Measurements from ENCODE around the gene DTX4. TPM values are rescaled to one million over a fixed set of nuclear protein-coding genes. Genes with fewer than 3 reads are reported as not detected.
A peak's percentile ranks its signal among the peaks of the same experiment; 100 is the strongest.

The DTX4 gene
- total RNA-seq, 2 donors from 2014 or later = 0.13 to 0.16 TPM

- no peak within 1 kb of the TSS for H3K27ac Mint-ChIP-seq
- ATAC-seq (replicated peaks) = no peak
- peaks cover 19% of the 10 kb centered on the region for H3K4me1 Mint-ChIP-seq
- H3K4me3 Mint-ChIP-seq = no peak within 1 kb of the TSS
- peaks cover 7% of the 10 kb centered on the region for H3K27me3 Mint-ChIP-seq
- no peaks in the 10 kb centered on the region for H3K36me3 Mint-ChIP-seq (ENCODE audit: low read depth)
- H3K9me3 Mint-ChIP-seq = no peaks in the 10 kb centered on the region
Observed at GRCh38 chr11:59212744-59213631, 41.1 kb downstream of the DTX4 start, which contains the start of gene MPEG1. Gene MPEG1, minus strand, starts transcription at chr11:59212927. Its CDS starts 62 bp downstream, at chr11:59212865.

DNA sequence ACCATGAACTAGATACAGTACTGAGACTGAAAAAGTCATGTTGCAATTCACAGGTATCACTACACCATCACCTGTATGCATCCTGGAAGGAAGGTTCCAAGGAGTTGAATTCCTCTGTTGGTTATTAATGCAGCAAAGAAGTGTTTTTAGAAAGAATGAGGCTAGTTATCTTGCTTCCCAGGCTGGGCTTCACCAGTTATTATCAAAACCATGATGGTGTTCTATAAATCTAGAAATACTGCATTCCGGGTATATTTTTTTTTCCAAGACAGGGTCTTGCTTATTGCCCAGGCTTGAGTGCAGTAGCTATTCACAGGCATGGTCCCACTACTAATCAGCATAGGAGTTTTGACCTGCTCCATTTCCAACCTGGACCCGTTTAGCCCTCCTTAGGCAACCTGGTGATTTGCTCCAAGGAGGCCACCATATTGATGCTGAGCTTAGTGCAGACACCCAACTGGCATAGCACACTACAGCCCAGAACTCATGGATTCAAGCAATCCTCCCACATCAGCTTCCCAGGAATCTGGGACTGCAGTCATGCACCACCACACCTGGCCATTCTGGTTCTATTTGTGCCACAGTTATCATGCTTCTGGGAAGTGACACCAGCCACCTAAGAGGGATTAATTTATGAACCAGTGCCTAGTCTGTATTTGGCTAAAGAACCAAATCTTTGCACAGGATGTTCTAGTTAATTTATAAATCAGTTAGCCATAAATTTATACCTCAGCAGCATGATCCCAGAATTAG, 42.4 kb downstream of the DTX4 start:
- Mint-ChIP-seq H3K9me3 (no peaks in the 10 kb centered on the region), H3K27ac (no peak overlapping the region), H3K4me1 (peaks cover 7% of the 10 kb centered on the region), H3K27me3 (peaks cover 7% of the 10 kb centered on the region), H3K4me3 (no peak overlapping the region), H3K36me3 (ENCODE audit: low read depth) (no peaks in the 10 kb centered on the region)
- no peak for ATAC-seq (replicated peaks)

DNA sequence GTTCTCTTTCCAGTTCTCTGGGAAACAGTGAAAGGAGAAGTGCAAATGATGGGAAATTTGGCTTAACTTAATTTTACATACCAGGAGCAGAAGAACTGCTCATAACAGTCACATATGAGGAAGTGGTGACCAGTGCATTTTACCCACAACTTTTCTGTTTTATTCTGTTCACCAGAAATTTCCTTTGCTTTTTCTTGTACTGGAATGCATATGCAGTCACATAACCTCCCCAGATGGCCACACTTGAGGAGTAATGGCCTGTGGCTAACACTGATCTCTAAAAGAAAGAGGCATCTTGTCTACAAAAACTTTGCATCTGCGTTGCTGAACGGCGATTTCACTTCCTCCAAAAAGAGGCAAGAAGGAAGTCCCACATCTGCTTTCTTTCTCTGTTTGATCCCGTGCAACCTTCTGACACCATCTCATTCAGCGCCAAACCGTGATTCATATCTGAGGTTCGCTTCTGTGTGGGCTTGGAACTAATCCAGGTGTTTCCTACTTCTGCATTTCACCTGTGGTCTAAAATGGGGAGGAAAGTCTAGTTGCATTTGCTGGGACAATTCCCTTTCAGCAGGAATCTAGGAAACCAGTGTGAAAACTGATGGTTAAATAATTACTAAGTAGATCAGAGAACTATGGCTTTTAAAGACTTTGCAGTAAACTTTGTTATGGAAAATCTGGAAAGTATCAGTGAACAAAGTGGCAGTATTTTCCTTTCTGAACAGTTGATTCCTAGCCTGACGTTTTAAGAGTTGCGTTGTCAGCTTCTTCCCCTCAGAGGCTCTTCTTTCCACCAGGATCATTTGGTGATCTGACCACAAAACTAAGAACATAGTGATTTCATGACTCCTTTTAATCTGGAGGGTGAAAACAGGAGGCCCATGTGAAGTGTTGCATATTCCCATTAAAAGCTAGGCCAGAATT, 45.0 kb downstream of the DTX4 start:
- no peak overlapping the region for H3K27ac Mint-ChIP-seq
- peak; percentile 70 for ATAC-seq (replicated peaks)
- H3K27me3 Mint-ChIP-seq = no peaks in the 10 kb centered on the region
- H3K36me3 Mint-ChIP-seq (ENCODE audit: low read depth) = no peaks in the 10 kb centered on the region
- no peak overlapping the region for H3K4me3 Mint-ChIP-seq
- no peaks in the 10 kb centered on the region for H3K9me3 Mint-ChIP-seq
- peaks cover 4% of the 10 kb centered on the region for H3K4me1 Mint-ChIP-seq

DNA sequence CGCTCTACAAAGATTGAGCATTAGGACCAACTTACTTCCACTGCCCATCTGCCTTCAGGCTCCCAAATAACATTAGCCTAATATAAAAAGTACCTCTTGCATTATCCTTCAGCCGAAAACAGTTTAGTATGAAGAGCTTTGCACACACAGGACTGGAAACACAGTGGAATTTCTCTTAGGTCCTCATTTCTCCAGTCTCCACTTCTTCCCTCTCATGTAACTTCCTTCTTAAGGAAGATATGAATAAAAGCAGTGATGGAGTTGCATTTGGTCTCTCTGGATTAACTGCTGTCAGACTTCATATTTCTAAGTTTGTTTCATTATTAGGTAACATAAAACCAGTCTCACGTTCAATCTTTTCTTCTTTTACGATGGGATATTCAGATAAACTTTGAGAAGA, 46.4 kb downstream of the DTX4 start:
- Mint-ChIP-seq H3K27me3 (no peaks in the 10 kb centered on the region), H3K4me1 (peaks cover 4% of the 10 kb centered on the region), H3K27ac (no peak overlapping the region), H3K36me3 (ENCODE audit: low read depth) (no peaks in the 10 kb centered on the region), H3K9me3 (no peaks in the 10 kb centered on the region), H3K4me3 (no peak overlapping the region)
- no peak for ATAC-seq (replicated peaks)

GRCh38 chr11:59218893-59219292, 47.0 kb downstream of the DTX4 start:
- H3K4me1 Mint-ChIP-seq = peaks cover 4% of the 10 kb centered on the region
- H3K4me3 Mint-ChIP-seq = no peak overlapping the region
- H3K9me3 Mint-ChIP-seq = no peaks in the 10 kb centered on the region

GRCh38 chr11:59219836-59220235, 47.9 kb downstream of the DTX4 start:
- H3K27me3 Mint-ChIP-seq = peaks cover 2% of the 10 kb centered on the region
- no peaks in the 10 kb centered on the region for H3K36me3 Mint-ChIP-seq (ENCODE audit: low read depth)
- H3K4me3 Mint-ChIP-seq = no peak overlapping the region
- ATAC-seq (replicated peaks) = no peak
- H3K9me3 Mint-ChIP-seq = no peaks in the 10 kb centered on the region
- no peak overlapping the region for H3K27ac Mint-ChIP-seq
- peaks cover 11% of the 10 kb centered on the region for H3K4me1 Mint-ChIP-seq

More at GRCh38 chr11:59218893-59219292, 47.0 kb downstream of the DTX4 start:
- Mint-ChIP-seq H3K27ac (no peak overlapping the region), H3K36me3 (ENCODE audit: low read depth) (no peaks in the 10 kb centered on the region), H3K27me3 (no peaks in the 10 kb centered on the region)
- no peak for ATAC-seq (replicated peaks)

DNA sequence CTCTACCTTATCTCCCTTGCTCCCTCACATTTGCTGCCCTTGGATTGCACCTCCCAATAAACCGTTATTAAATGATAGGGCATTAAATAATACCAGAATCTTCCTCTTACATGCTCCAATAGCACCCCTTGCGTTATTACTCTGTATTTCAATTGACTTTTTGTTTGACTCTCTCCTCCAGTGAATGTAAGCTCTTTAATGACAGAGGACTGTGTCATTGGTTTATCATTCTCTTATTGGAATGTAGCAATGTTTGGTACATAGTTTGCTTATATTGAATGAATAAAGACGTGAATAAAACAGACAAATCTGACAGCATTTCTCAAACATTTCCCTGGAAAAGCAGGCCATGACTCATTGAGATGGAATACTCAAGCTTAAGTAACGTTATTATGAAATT, 49.5 kb downstream of the DTX4 start:
- Mint-ChIP-seq H3K27me3 (peaks cover 6% of the 10 kb centered on the region), H3K4me3 (no peak overlapping the region), H3K9me3 (no peaks in the 10 kb centered on the region), H3K36me3 (ENCODE audit: low read depth) (no peaks in the 10 kb centered on the region), H3K27ac (no peak overlapping the region), H3K4me1 (peaks cover 16% of the 10 kb centered on the region)
- ATAC-seq (replicated peaks) = no peak

DNA sequence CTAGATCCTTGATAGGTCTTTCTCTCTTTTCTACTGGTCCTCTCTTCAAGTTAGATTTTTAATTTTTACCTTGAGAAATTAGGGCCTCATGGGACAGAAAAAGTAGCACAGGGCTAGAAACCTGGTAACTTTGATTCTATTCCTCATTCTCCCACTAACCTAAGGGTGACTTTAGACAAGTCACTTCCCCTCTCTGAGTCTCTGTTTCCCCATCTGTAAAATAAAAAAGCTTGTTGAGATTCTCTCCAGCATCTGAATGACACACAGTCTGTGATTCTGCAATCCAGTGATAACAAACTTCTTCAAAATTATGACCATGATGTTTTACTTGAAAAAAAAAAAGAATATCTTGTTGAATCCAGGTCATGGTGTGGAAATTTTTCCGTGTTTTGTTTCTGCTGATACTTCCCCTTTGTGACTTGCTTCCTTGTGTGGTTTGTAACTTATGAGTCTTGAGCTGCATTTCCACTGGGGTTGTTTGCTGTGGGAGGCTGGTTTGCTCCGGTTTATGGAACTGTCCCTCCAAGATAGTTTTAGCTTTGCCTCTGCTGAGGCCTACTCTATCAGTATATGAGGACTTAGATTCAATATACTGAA, 50.6 kb downstream of the DTX4 start:
- Mint-ChIP-seq H3K27me3 (peaks cover 6% of the 10 kb centered on the region), H3K36me3 (ENCODE audit: low read depth) (no peaks in the 10 kb centered on the region), H3K27ac (no peak overlapping the region), H3K4me1 (peaks cover 12% of the 10 kb centered on the region), H3K9me3 (no peaks in the 10 kb centered on the region), H3K4me3 (no peak overlapping the region)
- ATAC-seq (replicated peaks) = no peak

DNA sequence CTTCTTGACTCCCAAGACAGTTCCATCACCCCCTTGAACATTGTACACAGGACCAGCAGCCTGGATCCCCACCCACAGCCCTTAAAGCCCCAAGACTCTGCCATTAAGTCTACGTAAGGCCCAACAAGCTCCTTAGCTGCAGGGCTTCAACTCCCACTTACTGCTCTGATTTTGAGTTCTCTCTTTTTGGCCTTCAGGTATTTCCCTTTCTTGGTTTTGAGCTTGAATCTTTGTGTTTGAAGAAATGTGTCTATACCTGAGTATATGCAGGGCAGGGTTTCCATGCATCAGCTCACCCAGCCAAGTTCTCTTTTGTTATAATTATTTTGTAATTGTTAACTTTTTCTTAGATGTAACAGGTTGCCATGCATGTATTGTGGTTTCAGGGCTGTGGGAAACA, 51.2 kb downstream of the DTX4 start:
- ATAC-seq (replicated peaks) = no peak
- H3K4me3 Mint-ChIP-seq = no peak overlapping the region
- peaks cover 12% of the 10 kb centered on the region for H3K4me1 Mint-ChIP-seq
- no peak overlapping the region for H3K27ac Mint-ChIP-seq
- H3K36me3 Mint-ChIP-seq (ENCODE audit: low read depth) = no peaks in the 10 kb centered on the region
- H3K9me3 Mint-ChIP-seq = no peaks in the 10 kb centered on the region
- peaks cover 6% of the 10 kb centered on the region for H3K27me3 Mint-ChIP-seq

GRCh38 chr11:59223611-59224010, 51.7 kb downstream of the DTX4 start:
- Mint-ChIP-seq H3K36me3 (ENCODE audit: low read depth) (no peaks in the 10 kb centered on the region), H3K27ac (no peak overlapping the region), H3K27me3 (peaks cover 6% of the 10 kb centered on the region), H3K9me3 (no peaks in the 10 kb centered on the region), H3K4me3 (no peak overlapping the region), H3K4me1 (peaks cover 12% of the 10 kb centered on the region)
- no peak for ATAC-seq (replicated peaks)

GRCh38 chr11:59224351-59224928, 52.5 kb downstream of the DTX4 start:
- Mint-ChIP-seq H3K4me3 (no peak overlapping the region), H3K9me3 (no peaks in the 10 kb centered on the region), H3K27me3 (peaks cover 6% of the 10 kb centered on the region), H3K36me3 (ENCODE audit: low read depth) (no peaks in the 10 kb centered on the region), H3K4me1 (peaks cover 12% of the 10 kb centered on the region), H3K27ac (peak overlapping the region; percentile 14)
- ATAC-seq (replicated peaks) = peak; percentile 78

- H3K27ac Mint-ChIP-seq = peak overlapping the region; percentile 14
- no peaks in the 10 kb centered on the region for H3K9me3 Mint-ChIP-seq
- peaks cover 12% of the 10 kb centered on the region for H3K4me1 Mint-ChIP-seq
- H3K4me3 Mint-ChIP-seq = no peak overlapping the region
- ATAC-seq (replicated peaks) = peak; percentile 65
- peaks cover 6% of the 10 kb centered on the region for H3K27me3 Mint-ChIP-seq
- no peaks in the 10 kb centered on the region for H3K36me3 Mint-ChIP-seq (ENCODE audit: low read depth)
Observed at GRCh38 chr11:59225017-59225416, 53.1 kb downstream of the DTX4 start.

DNA sequence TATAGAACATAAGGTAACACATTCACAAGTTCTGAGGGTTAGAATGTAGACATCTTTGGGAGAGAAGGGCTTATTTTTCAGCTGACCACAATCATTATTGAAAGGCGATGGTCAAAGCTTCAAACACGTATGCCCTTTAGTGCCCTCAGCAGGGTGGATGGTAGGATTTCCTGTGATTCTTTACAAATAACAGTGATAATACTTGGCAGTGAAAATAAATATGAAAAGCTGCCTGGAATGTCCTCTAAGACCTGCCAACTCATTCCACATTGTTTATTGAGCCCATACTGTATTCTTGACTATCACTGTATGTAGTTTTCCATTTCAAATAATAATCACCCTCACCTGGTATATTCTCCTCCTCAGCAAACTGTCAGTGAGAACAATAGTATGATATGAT, 54.5 kb downstream of the DTX4 start:
- Mint-ChIP-seq H3K4me1 (peaks cover 12% of the 10 kb centered on the region), H3K27me3 (peaks cover 10% of the 10 kb centered on the region), H3K36me3 (ENCODE audit: low read depth) (no peaks in the 10 kb centered on the region), H3K4me3 (no peak overlapping the region), H3K27ac (no peak overlapping the region), H3K9me3 (no peaks in the 10 kb centered on the region)
- ATAC-seq (replicated peaks) = no peak

All from activated T-helper 17 cell treated with anti-CD3 and anti-CD28 coated beads, Interleukin-2, amount 50 U/mL, for 72 hours (primary cell).